ENCODE data around the gene ARFGAP1.
A peak's percentile ranks its signal among the peaks of the same experiment; 100 is the strongest.
"Not testable (repeated sequence)": the region's sequence is repeated elsewhere in the genome, so short reads cannot be mapped to it uniquely, and the experiment has no call there.

The ARFGAP1 gene

GRCh38 chr20:63241272-63241671, 31.3 kb upstream of the ARFGAP1 start:
- no peak for DNase-seq

GRCh38 chr20:63242736-63243135, 29.9 kb upstream of the ARFGAP1 start:
- no peak for DNase-seq

GRCh38 chr20:63243604-63244247, 28.9 kb upstream of the ARFGAP1 start:
- no peak for DNase-seq

DNA sequence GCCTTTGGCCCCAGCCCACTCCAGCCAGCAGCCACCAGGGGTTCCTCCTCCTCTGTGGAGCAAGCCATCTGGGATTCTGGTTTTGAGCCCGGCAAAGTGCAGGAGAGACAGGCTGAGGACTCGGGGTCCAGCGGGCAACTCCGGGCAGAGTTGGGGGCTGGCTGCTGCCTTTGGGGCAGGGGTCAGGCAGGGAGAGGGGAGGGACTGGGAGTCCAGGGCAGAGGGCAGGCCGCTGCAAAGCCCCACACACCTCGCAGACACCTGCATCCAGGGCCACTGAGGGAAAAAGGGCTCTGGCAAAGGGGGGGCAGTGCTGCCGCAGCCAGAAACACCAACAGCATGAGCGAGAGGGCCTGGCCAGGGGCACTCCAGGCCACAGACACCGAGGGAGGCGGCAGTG, 28.1 kb upstream of the ARFGAP1 start:
- DNase-seq, result no peak

- no peak for DNase-seq
Measured at GRCh38 chr20:63246490-63247288, 25.9 kb upstream of the ARFGAP1 start.

DNA sequence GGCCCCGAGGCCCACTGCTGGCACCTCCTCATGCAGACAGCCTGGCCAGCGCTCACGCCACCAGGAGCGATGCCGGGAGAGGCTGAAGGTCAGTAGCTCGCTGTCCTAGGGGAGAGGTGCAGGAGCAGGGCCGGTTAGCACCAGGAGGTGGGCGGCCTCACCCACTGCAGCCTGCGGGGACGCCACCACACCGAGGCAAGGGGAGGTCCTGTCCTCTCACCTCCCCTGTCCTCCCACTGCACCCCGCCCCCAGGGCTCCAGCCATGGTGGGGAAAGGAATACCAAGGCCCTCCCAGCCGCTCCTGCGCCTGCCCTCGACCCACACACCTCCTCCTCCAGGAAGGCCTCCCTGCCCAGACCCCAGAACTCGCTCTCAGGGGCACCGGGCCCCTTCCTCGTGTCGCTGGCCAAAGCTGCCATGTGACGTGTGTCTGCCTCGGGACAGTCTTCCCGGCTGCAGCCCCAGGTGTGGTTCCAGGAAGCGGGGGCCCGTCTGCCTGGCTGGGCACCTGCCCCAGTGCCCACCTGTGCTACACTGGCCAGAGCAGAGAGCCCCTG, 24.9 kb upstream of the ARFGAP1 start:
- DNase-seq, result no peak

DNA sequence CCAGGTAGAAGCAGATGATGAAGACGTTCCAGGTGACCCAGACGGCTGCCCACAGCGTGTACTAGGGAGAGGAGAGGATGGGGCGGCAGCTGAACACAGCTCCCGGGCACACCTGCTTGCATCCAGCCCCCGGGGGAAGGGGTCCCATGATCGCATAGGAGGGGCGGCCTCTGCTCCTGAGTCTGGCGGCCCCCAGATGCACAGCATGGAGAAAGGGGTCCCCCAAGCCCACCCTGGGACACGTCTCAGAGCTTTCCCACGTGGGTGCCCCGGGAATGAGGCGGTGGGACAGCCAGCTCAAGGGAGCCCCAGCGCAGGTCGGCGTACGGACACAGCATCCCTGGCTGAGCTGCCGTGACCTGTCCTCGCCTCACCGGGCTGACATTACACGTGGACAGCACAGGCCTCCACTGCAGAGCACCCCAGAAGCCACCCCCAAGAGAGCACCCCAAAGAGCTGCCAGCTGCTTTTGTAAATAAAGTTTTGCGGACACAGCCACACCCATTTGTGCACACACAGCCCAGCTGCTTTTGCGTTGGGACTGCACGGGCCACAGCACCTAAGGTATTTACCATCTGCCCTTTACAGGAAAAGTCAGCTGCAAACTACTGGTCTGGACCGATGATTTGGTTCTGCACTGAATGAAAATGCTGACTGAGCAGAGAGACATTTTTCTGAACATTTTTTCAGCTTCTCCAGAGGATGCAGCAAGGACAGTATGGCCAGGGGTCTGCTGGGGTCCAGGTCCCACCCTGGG, 23.6 kb upstream of the ARFGAP1 start:
- DNase-seq, result no peak

DNA sequence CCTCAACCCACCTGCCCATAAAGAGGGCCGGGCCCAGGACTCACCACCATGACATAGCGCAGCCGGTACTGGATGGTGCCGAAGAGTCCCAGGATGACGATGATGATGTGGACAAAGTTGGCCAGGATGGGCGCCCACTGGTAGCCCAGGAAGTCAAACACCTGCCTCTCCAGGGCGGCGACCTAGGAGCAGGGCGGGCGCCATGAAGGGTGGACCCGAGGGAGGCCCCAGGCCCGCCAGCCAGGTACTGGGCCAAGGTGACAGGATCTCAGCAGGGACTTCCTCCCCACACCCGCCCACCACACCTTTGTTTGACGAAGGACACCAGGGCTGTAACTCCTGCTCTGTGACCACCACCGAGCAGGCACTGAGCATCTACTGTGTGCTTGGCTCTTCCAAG, 22.7 kb upstream of the ARFGAP1 start:
- DNase-seq, result no peak

GRCh38 chr20:63251350-63251749, 21.3 kb upstream of the ARFGAP1 start:
- not testable (repeated sequence) for DNase-seq

GRCh38 chr20:63252284-63252711, 20.3 kb upstream of the ARFGAP1 start:
- DNase-seq, result no peak

GRCh38 chr20:63253065-63253437, 19.6 kb upstream of the ARFGAP1 start:
- no peak for DNase-seq

- DNase-seq, result no peak
Measured at GRCh38 chr20:63253438-63254231, 19.0 kb upstream of the ARFGAP1 start.

GRCh38 chr20:63254232-63254605, 18.4 kb upstream of the ARFGAP1 start, which contains the start of gene NKAIN4:
Gene NKAIN4, minus strand, starts transcription at chr20:63254463. Its CDS starts 13 bp downstream, at chr20:63254450.
- no peak for DNase-seq

GRCh38 chr20:63254606-63255384, 17.8 kb upstream of the ARFGAP1 start:
- peak; percentile 21 to 62 for DNase-seq

GRCh38 chr20:63255931-63256704, 16.5 kb upstream of the ARFGAP1 start:
- no peak for DNase-seq

GRCh38 chr20:63256954-63257353, 15.7 kb upstream of the ARFGAP1 start:
- DNase-seq, result no peak

GRCh38 chr20:63257629-63258028, 15.0 kb upstream of the ARFGAP1 start:
- no peak for DNase-seq

DNA sequence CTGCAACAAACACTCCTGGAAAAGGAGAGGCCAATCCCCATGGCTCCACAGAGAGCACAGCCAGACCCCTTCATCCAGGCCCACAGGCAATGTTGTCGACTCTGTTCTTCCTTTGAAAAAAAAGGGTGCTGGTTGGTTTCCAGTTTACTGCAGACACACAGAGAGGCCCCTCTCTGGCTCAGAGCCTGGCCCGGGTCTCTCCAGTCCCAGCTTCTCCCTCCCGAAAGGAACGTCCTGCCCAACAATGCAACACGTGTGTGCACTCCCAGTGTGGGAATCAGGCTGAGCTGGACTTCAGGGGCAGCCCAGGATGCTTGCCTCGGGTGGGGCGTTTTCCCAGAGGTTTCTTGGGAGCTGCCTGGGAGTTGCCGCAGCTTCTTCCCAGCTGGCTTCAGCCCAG, 13.8 kb upstream of the ARFGAP1 start:
- DNase-seq, result no peak

DNA sequence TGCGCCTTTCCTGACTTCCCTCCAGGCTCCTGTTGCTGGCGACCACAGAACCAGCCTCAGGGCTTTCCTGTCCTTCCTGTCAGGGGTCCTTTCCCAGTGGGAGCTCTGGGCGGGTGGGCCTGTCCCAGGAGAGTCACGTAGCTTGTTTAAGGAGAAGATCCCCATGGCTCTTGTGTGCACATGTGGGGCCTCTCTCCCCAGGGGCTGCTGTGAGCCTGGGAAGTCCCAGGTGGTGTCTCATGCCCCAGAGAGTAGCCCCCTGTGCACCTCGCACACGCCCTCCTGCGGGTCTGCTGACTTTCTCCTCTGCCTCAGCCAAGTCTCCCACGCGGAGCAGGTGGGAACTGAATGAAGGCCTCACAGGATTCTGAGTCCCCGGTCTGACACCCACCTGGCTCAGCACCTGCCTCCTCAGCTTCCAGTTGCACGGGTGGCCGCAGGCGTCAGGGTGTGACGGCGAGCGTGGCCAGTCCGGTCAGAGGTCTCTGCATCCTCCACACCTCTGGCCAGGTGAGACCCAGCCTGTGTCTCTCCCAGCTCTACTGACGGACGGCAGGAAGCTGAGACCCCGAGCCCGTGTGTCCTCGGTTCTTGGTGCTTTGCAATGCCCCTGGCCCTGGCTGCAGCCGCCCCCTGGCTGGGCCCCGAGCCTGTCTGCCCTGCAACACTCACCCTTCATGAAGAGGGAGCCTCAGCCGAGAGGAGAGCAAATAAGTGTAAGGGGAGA, 12.7 kb upstream of the ARFGAP1 start:
- DNase-seq, result no peak

GRCh38 chr20:63260521-63260920, 12.1 kb upstream of the ARFGAP1 start:
- no peak for DNase-seq
